IMR-90 (cell line): Measurements from ENCODE around the gene SLC25A31. TPM values are rescaled to one million over a fixed set of nuclear protein-coding genes. Genes with fewer than 3 reads are reported as not detected.

Experiments
- ATAC-seq: fragments of 200-7000 bp; cut with Tn5 transposase; 2 replicates; pipeline ENCODE4 v1.9.1; 2020; ENCODE audit warnings: low read depth, mild to moderate bottlenecking, moderate library complexity
- BruUV-seq: library from RNA; stranded (reverse); fragments of 400-500 nt; replicated peaks from 2 replicates; lab custom pipeline; 2021; lab: Mats Ljungman, UMichigan
- CTCF ChIA-PET: fragments of 300-600 bp; formaldehyde crosslinking; extraction: SDS; loops from one replicate; lab custom pipeline; 2021; ENCODE audit warnings: antibody characterized with exemption; lab: Yijun Ruan, JAX
- POLR2A ChIA-PET: fragments of 300-600 bp; sonication (Branson Sonifier 250); formaldehyde crosslinking; loops from one replicate; lab custom pipeline; 2022; ENCODE audit warnings: antibody characterized with exemption; ENCODE audit not compliant: unreplicated experiment; lab: Charles Lee
- DNase-seq: peaks from one replicate; pipeline ENCODE4 v3.0.0; 2013
- H2AFZ ChIP-seq: replicated peaks from 2 replicates; pipeline ENCODE3; 2013; ENCODE audit warnings: low read length, mild to moderate bottlenecking; ENCODE audit not compliant: poor library complexity
- H2AK5ac ChIP-seq: 2 replicates; pipeline ENCODE4 v1.6.1; 2013; ENCODE audit warnings: low read depth, low read length, inconsistent platforms
- H2AK9ac ChIP-seq: replicated peaks from 2 replicates; pipeline ENCODE3; 2013; ENCODE audit warnings: mild to moderate bottlenecking, low read depth, low read length, moderate library complexity; ENCODE audit not compliant: poor library complexity
- H2BK120ac ChIP-seq: 2 replicates; pipeline ENCODE4 v1.6.1; 2013; ENCODE audit warnings: low read depth, low read length, inconsistent platforms
- H2BK15ac ChIP-seq: 3 replicates; pipeline ENCODE4 v1.6.1; 2013; ENCODE audit warnings: low read depth, low read length, inconsistent platforms
- H2BK20ac ChIP-seq: 2 replicates; pipeline ENCODE4 v1.6.1; 2013; ENCODE audit warnings: low read depth, mild to moderate bottlenecking, inconsistent platforms, low read length, moderate library complexity
- H2BK5ac ChIP-seq: 2 replicates; pipeline ENCODE4 v1.6.1; 2013; ENCODE audit warnings: mild to moderate bottlenecking, low read depth, low read length, inconsistent platforms; ENCODE audit not compliant: poor library complexity, severe bottlenecking
- H3K14ac ChIP-seq: replicated peaks from 2 replicates; pipeline ENCODE4 v1.6.1; 2013; ENCODE audit warnings: low read depth, low read length, inconsistent platforms
- H3K18ac ChIP-seq: 2 replicates; pipeline ENCODE4 v1.6.1; 2013; ENCODE audit warnings: low read depth, low read length, control low read depth
- H3K23ac ChIP-seq: 2 replicates; pipeline ENCODE4 v1.6.1; 2013; ENCODE audit warnings: low read depth, low read length, inconsistent platforms
- H3K27ac ChIP-seq: 2 replicates; pipeline ENCODE4 v1.5.1; 2013; ENCODE audit warnings: mild to moderate bottlenecking, control low read depth, low read length; ENCODE audit not compliant: insufficient read depth
- H3K27me3 ChIP-seq: 2 replicates; pipeline ENCODE4 v1.6.1; 2013; ENCODE audit warnings: low read length; ENCODE audit not compliant: control insufficient read depth, insufficient read depth
- H3K36me3 ChIP-seq: 2 replicates; pipeline ENCODE4 v1.6.1; 2013; ENCODE audit warnings: low read length, mixed read lengths; ENCODE audit not compliant: control insufficient read depth, insufficient read depth
- H3K4ac ChIP-seq: 2 replicates; pipeline ENCODE4 v1.6.1; 2013; ENCODE audit warnings: low read depth, low read length, inconsistent platforms
- H3K4me1 ChIP-seq: 2 replicates; pipeline ENCODE4 v1.6.1; 2013; ENCODE audit warnings: low read length, mixed read lengths; ENCODE audit not compliant: control insufficient read depth, insufficient read depth
- H3K4me2 ChIP-seq: 2 replicates; pipeline ENCODE4 v1.6.1; 2013; ENCODE audit warnings: low read depth, mild to moderate bottlenecking, control low read depth, low read length, moderate library complexity
- H3K4me3 ChIP-seq: 2 replicates; pipeline ENCODE4 v1.5.1; 2013; ENCODE audit warnings: low read depth, mild to moderate bottlenecking, control low read depth, low read length, moderate library complexity; ENCODE audit not compliant: insufficient read depth
- H3K56ac ChIP-seq: 2 replicates; pipeline ENCODE4 v1.6.1; 2013; ENCODE audit warnings: low read length, inconsistent platforms; ENCODE audit not compliant: insufficient read depth; ENCODE audit errors: extremely low read depth
- H3K79me1 ChIP-seq, 2 experiments: 2 replicates each; pipeline ENCODE4 v1.6.1; 2013; ENCODE audit warnings: low read length in 2 of 2, inconsistent platforms in 1 of 2, low read depth in 1 of 2
- H3K9ac ChIP-seq: 2 replicates; pipeline ENCODE4 v1.6.1; 2013; ENCODE audit warnings: low read depth, low read length, control low read depth
- H3K9me1 ChIP-seq: 2 replicates; pipeline ENCODE4 v1.6.1; 2013; ENCODE audit warnings: low read length, inconsistent platforms; ENCODE audit not compliant: insufficient read depth
- H3K9me3 ChIP-seq: 2 replicates; pipeline ENCODE4 v1.6.1; 2013; ENCODE audit warnings: low read length; ENCODE audit not compliant: control insufficient read depth, insufficient read depth
- H4K20me1 ChIP-seq: 2 replicates; pipeline ENCODE4 v1.6.1; 2013; ENCODE audit warnings: low read length, inconsistent platforms; ENCODE audit not compliant: insufficient read depth
- H4K5ac ChIP-seq: 2 replicates; pipeline ENCODE4 v1.6.1; 2013; ENCODE audit warnings: mild to moderate bottlenecking, low read depth, low read length, control low read depth
- H4K8ac ChIP-seq, 2 experiments: 2 replicates each; pipeline ENCODE4 v1.6.1; 2013; ENCODE audit warnings: low read depth in 2 of 2, low read length in 2 of 2, control low read depth in 1 of 2, inconsistent platforms in 1 of 2
- H4K91ac ChIP-seq: 2 replicates; pipeline ENCODE4 v1.6.1; 2013; ENCODE audit warnings: low read depth, low read length, inconsistent platforms; ENCODE audit not compliant: insufficient read depth
- BHLHE40 ChIP-seq: fragments of 150-350 bp; IDR thresholded peaks from 2 replicates; pipeline ENCODE4 v1.6.1; 2016; ENCODE audit warnings: mild to moderate bottlenecking, low read depth, low read length
- CEBPB ChIP-seq: IDR thresholded peaks from 2 replicates; pipeline ENCODE4 v1.6.1; 2012; ENCODE audit warnings: low read depth, low read length, improper control_type of control experiment
- CHD1 ChIP-seq: IDR thresholded peaks from 2 replicates; pipeline ENCODE4 v1.6.1; 2012; ENCODE audit warnings: low read depth, low read length, improper control_type of control experiment
- CTCF ChIP-seq: conservative IDR thresholded peaks from 2 replicates; pipeline ENCODE4 v1.5.1; 2012; ENCODE audit warnings: mild to moderate bottlenecking, low read depth, low read length, improper control_type of control experiment
- ELK1 ChIP-seq: fragments of 150-350 bp; IDR thresholded peaks from 2 replicates; pipeline ENCODE4 v1.6.1; 2016; ENCODE audit warnings: low read depth, mild to moderate bottlenecking, low read length, moderate library complexity, borderline replicate concordance
- FOS ChIP-seq: fragments of 150-350 bp; IDR thresholded peaks from 2 replicates; pipeline ENCODE4 v1.6.1; 2016; ENCODE audit warnings: low read depth, low read length
- MAFK ChIP-seq: IDR thresholded peaks from 2 replicates; pipeline ENCODE4 v1.6.1; 2012; ENCODE audit warnings: low read depth, low read length, improper control_type of control experiment
- MAZ ChIP-seq: IDR thresholded peaks from 2 replicates; pipeline ENCODE4 v1.6.1; 2012; ENCODE audit warnings: low read depth, mild to moderate bottlenecking, low read length, improper control_type of control experiment, moderate library complexity, borderline replicate concordance
- MXI1 ChIP-seq: IDR thresholded peaks from 2 replicates; pipeline ENCODE4 v1.6.1; 2012; ENCODE audit warnings: low read depth, mild to moderate bottlenecking, low read length, moderate library complexity, borderline replicate concordance
- NFE2L2 ChIP-seq: fragments of 150-350 bp; IDR thresholded peaks from 2 replicates; pipeline ENCODE4 v1.6.1; 2016; ENCODE audit warnings: low read depth, mild to moderate bottlenecking, low read length
- POLR2A ChIP-seq: IDR thresholded peaks from 2 replicates; pipeline ENCODE4 v1.6.1; 2012; ENCODE audit warnings: mild to moderate bottlenecking, low read depth, low read length
- RAD21 ChIP-seq: IDR thresholded peaks from 2 replicates; pipeline ENCODE4 v1.6.1; 2012; ENCODE audit warnings: low read length, improper control_type of control experiment
- RCOR1 ChIP-seq: IDR thresholded peaks from 2 replicates; pipeline ENCODE4 v1.6.1; 2012; ENCODE audit warnings: mild to moderate bottlenecking, low read length, improper control_type of control experiment; ENCODE audit not compliant: insufficient replicate concordance
- RFX5 ChIP-seq: IDR thresholded peaks from 2 replicates; pipeline ENCODE4 v1.8.0; 2012; ENCODE audit warnings: low read depth, mild to moderate bottlenecking, low read length, moderate library complexity
- SMC3 ChIP-seq: fragments of 150-350 bp; IDR thresholded peaks from 2 replicates; pipeline ENCODE4 v1.6.1; 2016; ENCODE audit warnings: low read depth, mild to moderate bottlenecking, antibody characterized with exemption, low read length, moderate library complexity
- USF2 ChIP-seq: fragments of 150-350 bp; IDR thresholded peaks from 2 replicates; pipeline ENCODE4 v1.6.1; 2017; ENCODE audit warnings: mild to moderate bottlenecking, antibody characterized with exemption, low read length, low read depth
- WGBS, 2 experiments: methylation state at CpG; one replicate each; pipeline versions ENCODE4 v1.1.5 to v1.1.7; 2013; ENCODE audit warnings: missing lambda C conversion rate in 2 of 2; ENCODE audit not compliant: insufficient read length in 1 of 2; ENCODE audit errors: extremely low coverage in 2 of 2; 5-methylcytosine and 5-hydroxymethylcytosine counted together
- dilution Hi-C: fragments of 300-500 bp; cut with HindIII; formaldehyde crosslinking; loops from one replicate; pipeline ENCODE4 v1.14.3; 2018; ENCODE audit warnings: low sequenced_read_pairs; ENCODE audit not compliant: unreplicated experiment
- in situ Hi-C: fragments of 300-500 bp; cut with MboI; formaldehyde crosslinking; loops from 3 replicates; pipeline ENCODE4 v1.14.3; 2019; ENCODE audit warnings: low sequenced_read_pairs, inconsistent platforms, mixed read lengths
- intact Hi-C: fragments of 100-400 bp; cut with micrococcal nuclease; formaldehyde crosslinking; loops from 2 replicates; pipeline ENCODE4 v1.10.0; 2022
- polyA plus RNA-seq, 3 experiments: library from polyadenylated mRNA; depleted of rRNA; stranded (reverse); fragments of >200 nt; gene quantifications; 2 replicates each; pipeline ENCODE4 v1.2.3, GENCODE V29; 2012; ENCODE audit warnings: low replicate concordance in 1 of 3
- total RNA-seq: library from RNA; depleted of rRNA; stranded (reverse); fragments of >200 nt; gene quantifications from 2 replicates; pipeline ENCODE4 v1.2.3, GENCODE V29; 2012

SLC25A31 gene
- total and polyA plus RNA-seq, 2 of the 4 experiments (the other 2 are of a cell fraction): not detected

GRCh38 chr4:127771535-127772275 lies 41.5 kb downstream of the SLC25A31 start:
- Histone ChIP-seq H2BK5ac (no peak overlapping the region), H3K36me3 (no peaks in the 10 kb centered on the region), H3K23ac (no peak overlapping the region), H3K56ac (no peak overlapping the region), H4K8ac (no peak overlapping the region), H3K27ac (no peak overlapping the region), H2BK15ac (no peak overlapping the region), H3K14ac (no peak overlapping the region), H2BK20ac (no peak overlapping the region), H2BK120ac (no peak overlapping the region), H3K27me3 (no peaks in the 10 kb centered on the region), H4K91ac (no peak overlapping the region), H3K9me1 (no peaks in the 10 kb centered on the region), H4K5ac (no peak overlapping the region), H4K20me1 (no peaks in the 10 kb centered on the region), H3K4me3 (no peak overlapping the region), H3K18ac (no peak overlapping the region), H2AK5ac (no peak overlapping the region), H3K9me3 (no peaks in the 10 kb centered on the region), H3K4me1 (no peaks in the 10 kb centered on the region), H3K4me2 (no peak overlapping the region), H3K79me1 (no peaks in the 10 kb centered on the region), H3K9ac (no peak overlapping the region), H3K4ac (no peak overlapping the region), H2AK9ac (no peak overlapping the region), H2AFZ (no peak overlapping the region)
- ChIA-PET CTCF (no interaction called here), POLR2A (no interaction called here)
- TF ChIP-seq CHD1 (no peak), FOS (no peak), BHLHE40 (no peak), MXI1 (no peak), SMC3 (no peak), NFE2L2 (no peak), MAZ (no peak), USF2 (no peak), CTCF (no peak), ELK1 (no peak), RAD21 (no peak), CEBPB (no peak), POLR2A (no peak), RCOR1 (no peak), RFX5 (no peak), MAFK (no peak)
- DNase-seq (no peak), ATAC-seq (no peak)
- intact Hi-C loops: no loop called here
- in situ Hi-C loops: no loop called here
- no TSS peak for BruUV-seq
- dilution Hi-C loops: no loop called here
- no CpG with 5 or more reads among the region's 4 CpGs for WGBS, 2 experiments
